IMR-90 (cell line): Measurements from ENCODE around the gene UCK2. TPM values are rescaled to one million over a fixed set of nuclear protein-coding genes. Genes with fewer than 3 reads are reported as not detected.

ENCODE experiments used
- ATAC-seq: fragments of 200-7000 bp; cut with Tn5 transposase; 2 replicates; pipeline ENCODE4 v1.9.1; 2020; ENCODE audit warnings: low read depth, mild to moderate bottlenecking, moderate library complexity
- BruUV-seq: library from RNA; stranded (reverse); fragments of 400-500 nt; replicated peaks from 2 replicates; lab custom pipeline; 2021; lab: Mats Ljungman, UMichigan
- CTCF ChIA-PET: fragments of 300-600 bp; formaldehyde crosslinking; extraction: SDS; loops from one replicate; lab custom pipeline; 2021; ENCODE audit warnings: antibody characterized with exemption; lab: Yijun Ruan, JAX
- POLR2A ChIA-PET: fragments of 300-600 bp; sonication (Branson Sonifier 250); formaldehyde crosslinking; loops from one replicate; lab custom pipeline; 2022; ENCODE audit warnings: antibody characterized with exemption; ENCODE audit not compliant: unreplicated experiment; lab: Charles Lee
- DNase-seq: peaks from one replicate; pipeline ENCODE4 v3.0.0; 2013
- H2AFZ ChIP-seq: replicated peaks from 2 replicates; pipeline ENCODE3; 2013; ENCODE audit warnings: low read length, mild to moderate bottlenecking; ENCODE audit not compliant: poor library complexity
- H2AK5ac ChIP-seq: 2 replicates; pipeline ENCODE4 v1.6.1; 2013; ENCODE audit warnings: low read depth, low read length, inconsistent platforms
- H2AK9ac ChIP-seq: replicated peaks from 2 replicates; pipeline ENCODE3; 2013; ENCODE audit warnings: mild to moderate bottlenecking, low read depth, low read length, moderate library complexity; ENCODE audit not compliant: poor library complexity
- H2BK120ac ChIP-seq: 2 replicates; pipeline ENCODE4 v1.6.1; 2013; ENCODE audit warnings: low read depth, low read length, inconsistent platforms
- H2BK15ac ChIP-seq: 3 replicates; pipeline ENCODE4 v1.6.1; 2013; ENCODE audit warnings: low read depth, low read length, inconsistent platforms
- H2BK20ac ChIP-seq: 2 replicates; pipeline ENCODE4 v1.6.1; 2013; ENCODE audit warnings: low read depth, mild to moderate bottlenecking, inconsistent platforms, low read length, moderate library complexity
- H2BK5ac ChIP-seq: 2 replicates; pipeline ENCODE4 v1.6.1; 2013; ENCODE audit warnings: mild to moderate bottlenecking, low read depth, low read length, inconsistent platforms; ENCODE audit not compliant: poor library complexity, severe bottlenecking
- H3K14ac ChIP-seq: replicated peaks from 2 replicates; pipeline ENCODE4 v1.6.1; 2013; ENCODE audit warnings: low read depth, low read length, inconsistent platforms
- H3K18ac ChIP-seq: 2 replicates; pipeline ENCODE4 v1.6.1; 2013; ENCODE audit warnings: low read depth, low read length, control low read depth
- H3K23ac ChIP-seq: 2 replicates; pipeline ENCODE4 v1.6.1; 2013; ENCODE audit warnings: low read depth, low read length, inconsistent platforms
- H3K27ac ChIP-seq: 2 replicates; pipeline ENCODE4 v1.5.1; 2013; ENCODE audit warnings: mild to moderate bottlenecking, control low read depth, low read length; ENCODE audit not compliant: insufficient read depth
- H3K27me3 ChIP-seq: 2 replicates; pipeline ENCODE4 v1.6.1; 2013; ENCODE audit warnings: low read length; ENCODE audit not compliant: control insufficient read depth, insufficient read depth
- H3K36me3 ChIP-seq: 2 replicates; pipeline ENCODE4 v1.6.1; 2013; ENCODE audit warnings: low read length, mixed read lengths; ENCODE audit not compliant: control insufficient read depth, insufficient read depth
- H3K4ac ChIP-seq: 2 replicates; pipeline ENCODE4 v1.6.1; 2013; ENCODE audit warnings: low read depth, low read length, inconsistent platforms
- H3K4me1 ChIP-seq: 2 replicates; pipeline ENCODE4 v1.6.1; 2013; ENCODE audit warnings: low read length, mixed read lengths; ENCODE audit not compliant: control insufficient read depth, insufficient read depth
- H3K4me2 ChIP-seq: 2 replicates; pipeline ENCODE4 v1.6.1; 2013; ENCODE audit warnings: low read depth, mild to moderate bottlenecking, control low read depth, low read length, moderate library complexity
- H3K4me3 ChIP-seq: 2 replicates; pipeline ENCODE4 v1.5.1; 2013; ENCODE audit warnings: low read depth, mild to moderate bottlenecking, control low read depth, low read length, moderate library complexity; ENCODE audit not compliant: insufficient read depth
- H3K56ac ChIP-seq: 2 replicates; pipeline ENCODE4 v1.6.1; 2013; ENCODE audit warnings: low read length, inconsistent platforms; ENCODE audit not compliant: insufficient read depth; ENCODE audit errors: extremely low read depth
- H3K79me1 ChIP-seq, 2 experiments: 2 replicates each; pipeline ENCODE4 v1.6.1; 2013; ENCODE audit warnings: low read length in 2 of 2, inconsistent platforms in 1 of 2, low read depth in 1 of 2
- H3K9ac ChIP-seq: 2 replicates; pipeline ENCODE4 v1.6.1; 2013; ENCODE audit warnings: low read depth, low read length, control low read depth
- H3K9me1 ChIP-seq: 2 replicates; pipeline ENCODE4 v1.6.1; 2013; ENCODE audit warnings: low read length, inconsistent platforms; ENCODE audit not compliant: insufficient read depth
- H3K9me3 ChIP-seq: 2 replicates; pipeline ENCODE4 v1.6.1; 2013; ENCODE audit warnings: low read length; ENCODE audit not compliant: control insufficient read depth, insufficient read depth
- H4K20me1 ChIP-seq: 2 replicates; pipeline ENCODE4 v1.6.1; 2013; ENCODE audit warnings: low read length, inconsistent platforms; ENCODE audit not compliant: insufficient read depth
- H4K5ac ChIP-seq: 2 replicates; pipeline ENCODE4 v1.6.1; 2013; ENCODE audit warnings: mild to moderate bottlenecking, low read depth, low read length, control low read depth
- H4K8ac ChIP-seq, 2 experiments: 2 replicates each; pipeline ENCODE4 v1.6.1; 2013; ENCODE audit warnings: low read depth in 2 of 2, low read length in 2 of 2, control low read depth in 1 of 2, inconsistent platforms in 1 of 2
- H4K91ac ChIP-seq: 2 replicates; pipeline ENCODE4 v1.6.1; 2013; ENCODE audit warnings: low read depth, low read length, inconsistent platforms; ENCODE audit not compliant: insufficient read depth
- BHLHE40 ChIP-seq: fragments of 150-350 bp; IDR thresholded peaks from 2 replicates; pipeline ENCODE4 v1.6.1; 2016; ENCODE audit warnings: mild to moderate bottlenecking, low read depth, low read length
- CEBPB ChIP-seq: IDR thresholded peaks from 2 replicates; pipeline ENCODE4 v1.6.1; 2012; ENCODE audit warnings: low read depth, low read length, improper control_type of control experiment
- FOS ChIP-seq: fragments of 150-350 bp; IDR thresholded peaks from 2 replicates; pipeline ENCODE4 v1.6.1; 2016; ENCODE audit warnings: low read depth, low read length
- WGBS, 2 experiments: methylation state at CpG; one replicate each; pipeline versions ENCODE4 v1.1.5 to v1.1.7; 2013; ENCODE audit warnings: missing lambda C conversion rate in 2 of 2; ENCODE audit not compliant: insufficient read length in 1 of 2; ENCODE audit errors: extremely low coverage in 2 of 2; 5-methylcytosine and 5-hydroxymethylcytosine counted together
- dilution Hi-C: fragments of 300-500 bp; cut with HindIII; formaldehyde crosslinking; loops from one replicate; pipeline ENCODE4 v1.14.3; 2018; ENCODE audit warnings: low sequenced_read_pairs; ENCODE audit not compliant: unreplicated experiment
- in situ Hi-C: fragments of 300-500 bp; cut with MboI; formaldehyde crosslinking; loops from 3 replicates; pipeline ENCODE4 v1.14.3; 2019; ENCODE audit warnings: low sequenced_read_pairs, inconsistent platforms, mixed read lengths
- intact Hi-C: fragments of 100-400 bp; cut with micrococcal nuclease; formaldehyde crosslinking; loops from 2 replicates; pipeline ENCODE4 v1.10.0; 2022
- polyA plus RNA-seq, 3 experiments: library from polyadenylated mRNA; depleted of rRNA; stranded (reverse); fragments of >200 nt; gene quantifications; 2 replicates each; pipeline ENCODE4 v1.2.3, GENCODE V29; 2012; ENCODE audit warnings: low replicate concordance in 1 of 3
- total RNA-seq: library from RNA; depleted of rRNA; stranded (reverse); fragments of >200 nt; gene quantifications from 2 replicates; pipeline ENCODE4 v1.2.3, GENCODE V29; 2012

The UCK2 gene
- total and polyA plus RNA-seq, 2 of the 4 experiments (the other 2 are of a cell fraction), result 83.0 to 87.8 TPM

DNA sequence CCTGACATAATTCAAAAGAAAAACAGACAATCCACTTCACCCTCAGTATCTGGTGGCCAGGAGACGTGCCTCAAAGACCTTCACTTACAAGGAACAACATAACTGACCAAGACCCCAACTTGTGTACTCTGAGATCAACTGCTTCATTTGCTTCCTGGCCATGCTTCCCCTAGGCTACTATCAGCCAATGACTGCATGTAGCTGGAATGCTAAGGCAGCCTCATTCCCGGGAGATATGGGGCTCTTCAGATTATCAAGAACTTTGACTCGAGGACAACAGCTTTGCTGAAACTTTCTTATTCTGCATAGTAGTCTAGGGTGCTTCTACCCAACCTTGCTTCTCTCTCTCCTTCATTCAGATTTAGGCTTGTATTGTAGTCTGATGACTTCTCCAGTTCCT is 11.7 kb upstream of the UCK2 start:
- H3K4me1 ChIP-seq, result no peaks in the 10 kb centered on the region; the same call in 1 of the 2 replicates
- dilution Hi-C loops (no loop called here), in situ Hi-C loops (no loop called here), intact Hi-C loops (no loop called here)
- no TSS peak for BruUV-seq
- H3K27ac ChIP-seq, result no peak overlapping the region
- H2BK20ac ChIP-seq, result no peak overlapping the region
- ChIA-PET CTCF (no interaction called here), POLR2A (no interaction called here)
- peak; percentile 65 for DNase-seq
- H3K4me2 ChIP-seq, result peak overlapping the region; percentile 33; the same call in 1 of the 2 replicates
- H2BK120ac ChIP-seq, result no peak overlapping the region
- H3K56ac ChIP-seq, result no peak overlapping the region
- H3K14ac ChIP-seq, result no peak overlapping the region
- peak overlapping the region; percentile 19 for H2AFZ ChIP-seq
- H3K4me3 ChIP-seq, result no peak overlapping the region
- no peaks in the 10 kb centered on the region for H3K9me1 ChIP-seq
- TF ChIP-seq FOS (0 out of 2 replicates have a peak, but pooled peaks have one; percentile 3), BHLHE40 (0 out of 2 replicates have a peak, but pooled peaks have one; percentile 8), CEBPB (no peak)
- no peaks in the 10 kb centered on the region for H3K27me3 ChIP-seq
- no peak overlapping the region for H4K8ac ChIP-seq
- H4K5ac ChIP-seq, result no peak overlapping the region
- H3K9me3 ChIP-seq, result no peaks in the 10 kb centered on the region
- H2BK15ac ChIP-seq, result no peak overlapping the region
- no peak overlapping the region for H2AK9ac ChIP-seq
- no peak overlapping the region for H2BK5ac ChIP-seq
- no peak overlapping the region for H3K23ac ChIP-seq
- ATAC-seq, result peak; percentile 96
- no peak overlapping the region for H2AK5ac ChIP-seq
- H4K91ac ChIP-seq, result no peak overlapping the region
- H3K79me1 ChIP-seq, result no peaks in the 10 kb centered on the region
- no peak overlapping the region for H3K4ac ChIP-seq
- 20% methylated on average over 1 of the region's 3 CpGs; no CpG with 5 or more reads in 1 of the 2 experiments for WGBS, 2 experiments
- no peaks in the 10 kb centered on the region for H3K36me3 ChIP-seq
- no peak overlapping the region for H3K9ac ChIP-seq
- no peak overlapping the region for H3K18ac ChIP-seq
- no peaks in the 10 kb centered on the region for H4K20me1 ChIP-seq
